Kidney (tissue), 14 donors: ENCODE results near the gene GINS2. TPM values are rescaled to one million over a fixed set of nuclear protein-coding genes. Genes with fewer than 3 reads are reported as not detected.

Experiments
- DNase-seq, 5 donors: peaks; one replicate each; pipeline ENCODE4 v3.0.0-alpha.2; 2013 to 2020
- FAIRE-seq: peaks from 2 replicates; lab custom pipeline; 2012; peaks lifted over from hg19 to GRCh38; lab: Jason Lieb, UNC
- H3K27ac ChIP-seq, 2 donors: one replicate each; pipeline ENCODE4 v1.7.0; 2013; ENCODE audit warnings: low read depth in 2 of 2, low read length in 2 of 2, inconsistent platforms in 1 of 2
- H3K27me3 ChIP-seq: one replicate; pipeline ENCODE4 v1.7.1; 2013; ENCODE audit warnings: low read length, inconsistent platforms; ENCODE audit not compliant: control insufficient read depth, insufficient read depth
- H3K36me3 ChIP-seq, 3 donors: one replicate each; pipeline versions ENCODE4 v1.7.0 to v1.7.1; 2013; ENCODE audit warnings: low read length in 3 of 3, control low read depth in 1 of 3, inconsistent platforms in 1 of 3; ENCODE audit not compliant: insufficient read depth in 3 of 3, control insufficient read depth in 2 of 3
- H3K4me1 ChIP-seq, 3 donors: one replicate each; pipeline versions ENCODE4 v1.7.0 to v1.7.1; 2013; ENCODE audit warnings: low read length in 3 of 3, inconsistent platforms in 1 of 3, low read depth in 1 of 3; ENCODE audit not compliant: control insufficient read depth in 2 of 3, insufficient read depth in 2 of 3
- H3K4me3 ChIP-seq, 3 donors: one replicate each; pipeline versions ENCODE4 v1.7.0 to v1.8.1; 2013; ENCODE audit warnings: low read length in 3 of 3, control low read depth in 1 of 3, inconsistent platforms in 1 of 3
- H3K9ac ChIP-seq, 3 donors: one replicate each; pipeline versions ENCODE4 v1.7.0 to v1.7.1; 2013; ENCODE audit warnings: low read length in 3 of 3, control low read depth in 1 of 3, inconsistent platforms in 1 of 3
- H3K9me3 ChIP-seq, 3 donors: one replicate each; pipeline versions ENCODE4 v1.7.0 to v1.7.1; 2013; ENCODE audit warnings: low read length in 3 of 3, control low read depth in 1 of 3, inconsistent platforms in 1 of 3; ENCODE audit not compliant: control insufficient read depth in 2 of 3, insufficient read depth in 1 of 3
- intact Hi-C: fragments of 100-400 bp; cut with DNase I; formaldehyde crosslinking; loops from one replicate; pipeline ENCODE4 v1.11.1; 2022
- polyA plus RNA-seq: library from polyadenylated mRNA; stranded (reverse); fragments of 350-450 nt; fragmentation: Illumina TruSeq; extraction: RNeasy Lipid Tissue Mini Kit (QIAGEN cat#74804); gene quantifications from one replicate; pipeline ENCODE4 v1.2.3, GENCODE V29; 2014; ENCODE audit warnings: low read depth, low replicate concordance; ENCODE audit not compliant: insufficient read depth
- total RNA-seq: library from RNA; stranded (reverse); fragmentation: NEBNext Ultra II Directional; extraction: Animal tissue kit (Norgen Biotek cat#: 25700); gene quantifications from one replicate; pipeline ENCODE4 v1.2.1, GENCODE V29; 2021
- TF ChIP-seq, protein P1 (sequence below): IDR thresholded peaks from 3 replicates; pipeline ENCODE4 v1.5.1; 2012; ENCODE audit warnings: mild to moderate bottlenecking, moderate library complexity, borderline replicate concordance; ENCODE audit not compliant: insufficient read depth; ENCODE audit errors: extremely low read depth
- donor health status: control.
- donor health status: control.
- donor health status: control.
- donor health status: control.
- donor health status: control.
- donor health status: DM: yes; HTN: yes; CAD: no.
- donor health status: Normal renal cell carcinoma (clear cell type).

The GINS2 gene
- total and polyA plus RNA-seq, 2 donors from 2014 or later = 0.88 to 0.97 TPM

DNA sequence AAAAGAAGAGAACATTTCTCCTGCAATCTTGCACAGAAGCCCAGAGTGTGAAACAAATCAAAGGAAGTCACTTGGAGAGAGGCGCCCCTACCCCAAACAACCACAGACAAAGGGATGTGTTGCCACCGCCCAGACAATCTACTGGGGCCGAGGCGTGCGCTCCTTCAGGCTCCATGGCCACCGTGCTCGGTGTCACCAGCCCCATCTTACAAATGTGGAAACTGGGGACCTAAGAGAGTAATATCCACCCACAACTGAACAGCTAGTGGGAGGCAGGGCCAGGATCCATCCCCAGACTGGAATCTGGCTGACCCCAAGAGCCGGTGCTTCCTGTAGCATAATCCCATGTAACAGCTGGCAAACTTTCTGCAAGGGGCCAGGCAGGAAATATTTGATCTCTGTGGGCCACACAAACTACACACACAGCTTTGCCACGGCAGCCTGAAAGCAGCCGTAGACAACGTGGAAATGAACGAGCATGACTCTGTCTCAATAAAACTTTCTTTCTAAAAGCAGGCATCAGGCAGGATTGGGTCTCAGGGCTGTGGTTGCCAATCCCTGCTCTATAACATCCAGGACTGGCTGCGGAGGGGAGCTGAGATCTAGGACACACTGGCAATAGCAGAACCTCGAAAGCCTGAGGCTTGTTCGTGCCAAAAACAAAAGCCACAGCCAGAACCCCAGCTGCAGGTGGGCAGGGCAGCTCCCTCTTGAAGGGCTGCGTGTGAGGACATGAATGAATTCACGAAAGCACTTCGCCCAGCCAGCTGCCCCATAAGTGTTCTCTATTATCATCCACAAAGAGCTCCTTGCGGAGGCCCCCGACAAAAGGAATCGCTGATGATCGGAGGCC, 26.6 kb upstream of the GINS2 start:
- Histone ChIP-seq H3K27ac (no peak overlapping the region), H3K9me3 (peaks cover 0 to 8% (median 0%) of the 10 kb centered on the region in 3 donors), H3K9ac (no peak overlapping the region), H3K27me3 (no peaks in the 10 kb centered on the region), H3K36me3 (no peaks in the 10 kb centered on the region), H3K4me1 (peaks cover 0 to 11% (median 5%) of the 10 kb centered on the region in 3 donors), H3K4me3 (no peak overlapping the region)
- TF ChIP-seq, protein P1, sequence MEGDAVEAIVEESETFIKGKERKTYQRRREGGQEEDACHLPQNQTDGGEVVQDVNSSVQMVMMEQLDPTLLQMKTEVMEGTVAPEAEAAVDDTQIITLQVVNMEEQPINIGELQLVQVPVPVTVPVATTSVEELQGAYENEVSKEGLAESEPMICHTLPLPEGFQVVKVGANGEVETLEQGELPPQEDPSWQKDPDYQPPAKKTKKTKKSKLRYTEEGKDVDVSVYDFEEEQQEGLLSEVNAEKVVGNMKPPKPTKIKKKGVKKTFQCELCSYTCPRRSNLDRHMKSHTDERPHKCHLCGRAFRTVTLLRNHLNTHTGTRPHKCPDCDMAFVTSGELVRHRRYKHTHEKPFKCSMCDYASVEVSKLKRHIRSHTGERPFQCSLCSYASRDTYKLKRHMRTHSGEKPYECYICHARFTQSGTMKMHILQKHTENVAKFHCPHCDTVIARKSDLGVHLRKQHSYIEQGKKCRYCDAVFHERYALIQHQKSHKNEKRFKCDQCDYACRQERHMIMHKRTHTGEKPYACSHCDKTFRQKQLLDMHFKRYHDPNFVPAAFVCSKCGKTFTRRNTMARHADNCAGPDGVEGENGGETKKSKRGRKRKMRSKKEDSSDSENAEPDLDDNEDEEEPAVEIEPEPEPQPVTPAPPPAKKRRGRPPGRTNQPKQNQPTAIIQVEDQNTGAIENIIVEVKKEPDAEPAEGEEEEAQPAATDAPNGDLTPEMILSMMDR = no peak
- FAIRE-seq (no peak), DNase-seq (peak in 2 of 5 donors; percentile 13 to 66)
- intact Hi-C loops = no loop called here

DNA sequence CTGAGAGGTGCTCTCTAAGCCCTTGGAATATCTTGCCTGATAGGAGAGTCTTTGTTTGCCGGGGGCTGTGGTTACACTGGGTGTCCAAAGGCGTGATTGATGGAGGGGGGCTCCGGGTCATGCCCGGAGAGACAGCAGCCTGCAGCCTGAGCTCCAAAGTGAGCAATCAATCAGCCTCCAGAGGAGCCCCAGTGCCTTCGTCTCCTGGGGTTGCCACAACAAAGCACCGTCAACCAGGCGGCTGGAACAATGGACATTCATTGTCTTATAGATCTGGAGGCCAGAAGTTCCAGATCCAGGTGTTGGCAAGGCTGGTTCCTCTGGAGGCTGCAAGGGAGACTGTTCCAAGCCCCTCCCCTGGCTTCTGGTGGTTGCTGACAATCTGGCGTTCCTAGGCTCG, 24.0 kb upstream of the GINS2 start:
- intact Hi-C loops = no loop called here
- Histone ChIP-seq H3K27me3 (no peaks in the 10 kb centered on the region), H3K9ac (no peak overlapping the region), H3K4me3 (no peak overlapping the region), H3K9me3 (peaks cover 0 to 8% (median 0%) of the 10 kb centered on the region in 3 donors), H3K4me1 (peaks cover 0 to 8% (median 5%) of the 10 kb centered on the region in 3 donors), H3K27ac (no peak overlapping the region), H3K36me3 (no peaks in the 10 kb centered on the region)
- DNase-seq (peak in 1 of 5 donors; percentile 42), FAIRE-seq (no peak)
- TF ChIP-seq, protein P1 = no peak

DNA sequence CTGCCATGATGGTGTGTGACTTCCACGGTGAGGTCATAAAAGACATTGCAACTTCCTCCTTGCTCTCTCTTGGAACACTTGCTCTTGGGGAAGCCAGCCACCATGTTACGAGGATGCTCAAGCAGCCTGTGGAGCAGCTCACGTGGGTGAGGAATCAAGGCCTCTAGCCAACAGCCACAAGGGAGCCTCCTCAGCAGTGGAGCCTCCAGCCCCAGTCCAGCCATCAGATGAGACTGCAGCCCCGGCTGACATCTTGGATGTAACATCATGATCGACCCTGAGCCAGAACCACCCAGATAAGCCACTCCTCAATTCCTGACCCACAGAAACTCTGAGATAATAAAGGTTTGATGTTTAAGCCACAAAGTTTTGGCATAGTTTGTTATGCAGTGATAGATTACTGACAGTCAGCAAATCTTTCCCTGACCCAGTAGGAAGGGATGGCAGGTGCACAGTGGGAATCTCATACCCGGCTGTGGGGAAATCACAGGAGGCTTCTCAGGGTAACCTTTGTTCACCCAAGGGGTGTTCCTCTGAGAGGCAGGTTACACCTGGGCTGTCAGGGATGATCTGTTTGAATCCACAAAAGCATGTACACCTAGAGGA, 23.3 kb upstream of the GINS2 start:
- Histone ChIP-seq H3K9ac (no peak overlapping the region), H3K4me1 (peaks cover 0 to 5% (median 5%) of the 10 kb centered on the region in 3 donors), H3K9me3 (peaks cover 0 to 8% (median 0%) of the 10 kb centered on the region in 3 donors), H3K4me3 (no peak overlapping the region), H3K27me3 (no peaks in the 10 kb centered on the region), H3K36me3 (no peaks in the 10 kb centered on the region), H3K27ac (no peak overlapping the region)
- FAIRE-seq (no peak), DNase-seq (no peak)
- intact Hi-C loops = no loop called here
- TF ChIP-seq, protein P1 = no peak
